A673 (cell line): Measurements from ENCODE around the gene P4HA2. TPM values are rescaled to one million over a fixed set of nuclear protein-coding genes. Genes with fewer than 3 reads are reported as not detected.
"Not testable (repeated sequence)": the region's sequence is repeated elsewhere in the genome, so short reads cannot be mapped to it uniquely, and the experiment has no call there.

ENCODE experiments used
- BruUV-seq: library from RNA; stranded (reverse); fragments of 400-500 nt; replicated peaks from 2 replicates; lab custom pipeline; 2021; lab: Mats Ljungman, UMichigan
- CTCF ChIA-PET: fragments of 300-600 bp; sonication (Branson Sonifier 250); formaldehyde crosslinking; loops from one replicate; lab custom pipeline; 2022; ENCODE audit warnings: antibody characterized with exemption; lab: Charles Lee
- POLR2A ChIA-PET: fragments of 300-600 bp; sonication (Branson Sonifier 250); formaldehyde crosslinking; loops from one replicate; lab custom pipeline; 2022; ENCODE audit warnings: antibody characterized with exemption; ENCODE audit not compliant: low non-redundant PET; lab: Charles Lee
- DNase-seq: peaks from one replicate; pipeline ENCODE4 v3.0.0-alpha.2; 2015; ENCODE audit warnings: low spot score
- H3K27ac ChIP-seq: fragments of 200-600 bp; sonication (generic); 2 replicates; pipeline ENCODE4 v1.5.1; 2016; ENCODE audit warnings: mixed run types, low read depth, mild to moderate bottlenecking, mixed read lengths, antibody characterized with exemption, low read length; ENCODE audit not compliant: poor library complexity, severe bottlenecking
- H3K27me3 ChIP-seq: fragments of 200-600 bp; sonication (generic); replicated peaks from 2 replicates; pipeline ENCODE4 v1.6.1; 2017; ENCODE audit warnings: mixed run types, low read depth, mild to moderate bottlenecking, mixed read lengths, antibody characterized with exemption, low read length; ENCODE audit not compliant: insufficient read depth, poor library complexity
- H3K36me3 ChIP-seq: fragments of 200-600 bp; sonication (generic); 2 replicates; pipeline ENCODE4 v1.6.1; 2016; ENCODE audit warnings: mixed run types, mild to moderate bottlenecking, mixed read lengths, antibody characterized with exemption, low read length; ENCODE audit not compliant: insufficient read depth, poor library complexity, severe bottlenecking
- H3K4me1 ChIP-seq: fragments of 200-600 bp; sonication (generic); 2 replicates; pipeline ENCODE4 v1.6.1; 2017; ENCODE audit warnings: mixed run types, mild to moderate bottlenecking, mixed read lengths, antibody characterized with exemption, low read length; ENCODE audit not compliant: insufficient read depth, poor library complexity, severe bottlenecking
- H3K4me3 ChIP-seq: fragments of 200-600 bp; sonication (generic); 2 replicates; pipeline ENCODE4 v1.5.1; 2016; ENCODE audit warnings: low read depth, mixed run types, mild to moderate bottlenecking, mixed read lengths, low read length; ENCODE audit not compliant: poor library complexity, severe bottlenecking
- H3K9me3 ChIP-seq: fragments of 200-600 bp; sonication (generic); 2 replicates; pipeline ENCODE4 v1.6.1; 2016; ENCODE audit warnings: mixed run types, low read depth, mild to moderate bottlenecking, mixed read lengths, antibody characterized with exemption, low read length; ENCODE audit not compliant: poor library complexity, severe bottlenecking
- EZH2 ChIP-seq: fragments of 200-600 bp; sonication (generic); IDR thresholded peaks from 2 replicates; pipeline ENCODE4 v1.6.1; 2017; ENCODE audit warnings: borderline replicate concordance, low read depth, mild to moderate bottlenecking, mixed read lengths, antibody characterized with exemption, low read length; ENCODE audit not compliant: poor library complexity, severe bottlenecking
- intact Hi-C: fragments of 100-400 bp; cut with micrococcal nuclease; formaldehyde crosslinking; loops from one replicate; pipeline ENCODE4 v1.10.0; 2022; ENCODE audit not compliant: unreplicated experiment
- total RNA-seq: library from RNA; stranded (reverse); gene quantifications from 2 replicates; pipeline ENCODE4 v1.2.3, GENCODE V29; 2021
- TF ChIP-seq, protein P1 (sequence below): fragments of 300-800, 200-600 bp; sonication (generic); conservative IDR thresholded peaks from 2 replicates; pipeline ENCODE4 v1.5.1; 2017; ENCODE audit warnings: low read depth, mild to moderate bottlenecking, antibody characterized with exemption, low read length, moderate library complexity, mixed read lengths

The P4HA2 gene
- total RNA-seq, 1 experiment from 2014 or later = 2.8 TPM

- Histone ChIP-seq H3K36me3 (no peaks in the 10 kb centered on the region), H3K4me3 (no peak overlapping the region), H3K27me3 (peaks cover 2% of the 10 kb centered on the region), H3K27ac (no peak overlapping the region), H3K9me3 (no peaks in the 10 kb centered on the region), H3K4me1 (no peaks in the 10 kb centered on the region)
- CTCF ChIA-PET = no interaction called here
- TF ChIP-seq, protein P1, sequence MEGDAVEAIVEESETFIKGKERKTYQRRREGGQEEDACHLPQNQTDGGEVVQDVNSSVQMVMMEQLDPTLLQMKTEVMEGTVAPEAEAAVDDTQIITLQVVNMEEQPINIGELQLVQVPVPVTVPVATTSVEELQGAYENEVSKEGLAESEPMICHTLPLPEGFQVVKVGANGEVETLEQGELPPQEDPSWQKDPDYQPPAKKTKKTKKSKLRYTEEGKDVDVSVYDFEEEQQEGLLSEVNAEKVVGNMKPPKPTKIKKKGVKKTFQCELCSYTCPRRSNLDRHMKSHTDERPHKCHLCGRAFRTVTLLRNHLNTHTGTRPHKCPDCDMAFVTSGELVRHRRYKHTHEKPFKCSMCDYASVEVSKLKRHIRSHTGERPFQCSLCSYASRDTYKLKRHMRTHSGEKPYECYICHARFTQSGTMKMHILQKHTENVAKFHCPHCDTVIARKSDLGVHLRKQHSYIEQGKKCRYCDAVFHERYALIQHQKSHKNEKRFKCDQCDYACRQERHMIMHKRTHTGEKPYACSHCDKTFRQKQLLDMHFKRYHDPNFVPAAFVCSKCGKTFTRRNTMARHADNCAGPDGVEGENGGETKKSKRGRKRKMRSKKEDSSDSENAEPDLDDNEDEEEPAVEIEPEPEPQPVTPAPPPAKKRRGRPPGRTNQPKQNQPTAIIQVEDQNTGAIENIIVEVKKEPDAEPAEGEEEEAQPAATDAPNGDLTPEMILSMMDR = no peak
- no peak for TF ChIP-seq EZH2
- intact Hi-C loops = no loop called here
- POLR2A ChIA-PET = no interaction called here
- BruUV-seq = no TSS peak
- DNase-seq = no peak
Observed at GRCh38 chr5:132162945-132163344, 64.7 kb downstream of the P4HA2 start.

- H3K9me3 ChIP-seq, H3K36me3 ChIP-seq, BruUV-seq, H3K4me3 ChIP-seq, H3K27me3 ChIP-seq, H3K4me1 ChIP-seq, H3K27ac ChIP-seq, POLR2A ChIA-PET, DNase-seq, CTCF ChIA-PET, intact Hi-C loops: not testable (repeated sequence)
Observed at GRCh38 chr5:132161574-132162326, 65.9 kb downstream of the P4HA2 start.

GRCh38 chr5:132156413-132156812, 71.2 kb downstream of the P4HA2 start:
- ChIA-PET CTCF (no interaction called here), POLR2A (no interaction called here)
- Histone ChIP-seq H3K27ac (no peak overlapping the region), H3K36me3 (no peaks in the 10 kb centered on the region), H3K9me3 (no peaks in the 10 kb centered on the region), H3K27me3 (peaks cover 5% of the 10 kb centered on the region), H3K4me1 (no peaks in the 10 kb centered on the region), H3K4me3 (no peak overlapping the region)
- no TSS peak for BruUV-seq
- intact Hi-C loops = no loop called here
- no peak for TF ChIP-seq EZH2
- TF ChIP-seq, protein P1 = no peak
- no peak for DNase-seq

DNA sequence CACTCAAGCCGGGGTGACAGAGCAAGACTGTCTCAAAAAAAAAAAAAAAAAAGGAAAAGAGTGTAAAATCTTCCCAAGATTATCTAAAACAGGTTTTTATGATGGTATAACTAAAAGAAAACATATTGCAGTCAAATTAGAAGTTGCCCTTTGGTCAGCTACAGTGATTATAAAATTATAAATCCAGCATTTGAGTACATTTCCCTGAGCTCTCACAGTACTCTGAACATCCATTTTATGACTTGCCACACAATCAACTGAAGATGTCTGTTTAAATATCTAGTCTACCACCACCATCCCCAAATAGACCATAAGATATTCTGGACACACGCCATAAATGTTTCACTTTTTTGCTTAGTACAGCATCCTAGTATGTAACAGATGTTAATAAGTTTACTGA, 77.1 kb downstream of the P4HA2 start:
- intact Hi-C loops = no loop called here
- Histone ChIP-seq H3K36me3 (no peaks in the 10 kb centered on the region), H3K9me3 (no peaks in the 10 kb centered on the region), H3K27me3 (peaks cover 26% of the 10 kb centered on the region), H3K27ac (no peak overlapping the region), H3K4me1 (no peaks in the 10 kb centered on the region), H3K4me3 (no peak overlapping the region)
- ChIA-PET POLR2A (no interaction called here), CTCF (no interaction called here)
- no peak for DNase-seq
- BruUV-seq = no TSS peak
- TF ChIP-seq, protein P1 = no peak
- TF ChIP-seq EZH2 = no peak
